Regular cardiac myocyte (primary cell): ENCODE data around the gene PPIP5K2. TPM values are rescaled to one million over a fixed set of nuclear protein-coding genes. Genes with fewer than 3 reads are reported as not detected.

Experiments
- total RNA-seq: library from RNA; depleted of rRNA; stranded (reverse); fragments of >200 nt; gene quantifications from 2 replicates; pipeline ENCODE4 v1.2.3, GENCODE V29; 2014

The PPIP5K2 gene
- 40.6 and 48.3 TPM in 2 replicates for total RNA-seq

DNA sequence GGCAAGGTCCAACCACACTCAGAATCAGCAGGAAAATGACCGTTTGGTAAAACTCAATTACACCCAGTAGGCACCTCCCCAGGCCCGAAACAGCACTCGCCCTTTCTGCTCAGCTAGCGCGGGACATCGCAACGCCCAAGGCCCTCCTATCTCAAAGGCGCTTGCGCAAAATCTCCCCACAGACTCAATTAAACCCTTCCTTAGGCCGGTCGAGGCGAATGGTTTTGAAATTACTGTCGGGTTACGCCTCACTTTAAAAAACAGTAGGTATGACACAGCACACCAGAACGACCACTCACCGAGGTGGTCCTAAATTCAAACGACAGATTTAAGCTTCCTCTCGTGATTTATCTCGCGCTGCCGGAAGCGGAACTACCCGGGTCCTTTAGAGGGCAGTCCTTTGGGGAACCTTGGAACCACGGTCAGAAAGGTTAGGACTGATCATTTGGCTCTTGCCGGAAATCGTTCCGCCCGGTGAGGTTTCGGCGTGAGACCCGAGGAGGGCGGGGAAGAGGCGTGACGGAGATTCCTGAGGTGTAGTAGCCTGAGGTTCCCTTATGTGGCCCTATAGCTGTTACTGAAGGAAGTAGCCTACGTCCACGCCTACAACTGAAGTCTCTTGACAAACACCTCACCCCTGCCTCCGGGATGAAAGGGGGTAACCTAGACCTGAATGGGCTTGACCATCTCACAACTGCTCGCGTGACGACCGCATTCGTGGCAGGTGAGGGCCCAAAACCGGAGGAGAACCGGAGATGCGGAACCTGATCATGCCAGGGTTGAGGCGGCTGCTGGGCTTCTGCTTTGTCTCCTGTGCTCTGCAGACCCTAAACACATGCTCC is at the start of gene PPIP5K2, which contains the start of gene GIN1:
Gene PPIP5K2 (plus strand): TSS at position 537 of the 842 bp plus-strand sequence. CDS start 9,289 bp downstream, outside the sequence.
Gene GIN1 (minus strand): TSS at position 374 of the 842 bp plus-strand sequence. CDS start 11,431 bp downstream, outside the sequence.

DNA sequence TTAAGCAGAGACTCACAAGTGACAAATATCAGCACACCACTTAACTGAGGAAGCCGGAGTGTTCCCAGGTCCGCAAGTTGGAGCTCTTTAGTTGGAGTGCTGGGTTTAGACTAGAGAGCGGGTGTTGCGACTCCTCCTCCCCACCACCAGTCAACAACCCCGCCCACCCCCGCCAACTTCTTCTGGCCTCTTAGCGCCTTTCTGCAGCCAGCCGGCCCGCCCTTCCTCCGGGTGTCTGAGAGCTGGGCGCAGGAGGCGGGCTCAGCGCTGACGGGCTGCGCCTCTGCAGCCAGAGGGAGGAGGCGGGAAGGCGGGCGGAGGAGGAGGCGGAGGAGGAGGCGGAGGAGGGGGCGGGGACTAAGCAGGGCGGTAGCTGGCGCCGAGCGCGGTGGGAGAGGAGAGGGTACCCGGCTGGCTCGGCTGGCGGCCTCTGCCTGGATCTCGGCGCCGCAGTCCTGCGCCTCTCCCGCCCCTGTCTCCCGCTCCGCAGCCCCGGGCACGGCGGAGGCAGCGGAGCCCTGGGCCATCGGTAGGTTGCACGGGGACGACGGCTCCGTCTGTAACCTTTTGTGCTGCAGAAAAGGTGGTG is 138.4 kb downstream of the PPIP5K2 start, which contains the start of gene MACIR:
Gene MACIR (plus strand): TSS at position 396 of the 589 bp plus-strand sequence. CDS start 17,157 bp downstream, outside the sequence.

Other genes starting within 250 kb of the PPIP5K2 start
- gene GIN1, start 163 bp upstream of the PPIP5K2 start, total RNA-seq: 5.9 and 6.2 TPM in 2 replicates
- 26.5 and 41.0 TPM in 2 replicates for gene MACIR, start 138.5 kb downstream of the PPIP5K2 start, total RNA-seq